H9 (cell line): ENCODE measurements around the gene ANP32A. TPM values are rescaled to one million over a fixed set of nuclear protein-coding genes. Genes with fewer than 3 reads are reported as not detected.

Experiments used
- DNase-seq: peaks from one replicate; pipeline ENCODE4 v3.0.0-alpha.2; 2017
- H2AFZ ChIP-seq: one replicate; pipeline ENCODE4 v1.6.1; 2013; ENCODE audit warnings: mild to moderate bottlenecking, low read length, control low read depth, moderate library complexity
- H2AK5ac ChIP-seq: 2 replicates; pipeline ENCODE4 v1.6.1; 2013; ENCODE audit warnings: low read length, control low read depth, mixed read lengths; ENCODE audit not compliant: insufficient read length
- H2BK120ac ChIP-seq: one replicate; pipeline ENCODE4 v1.6.1; 2013; ENCODE audit warnings: low read depth, mild to moderate bottlenecking, low read length, control low read depth, inconsistent platforms; ENCODE audit not compliant: poor library complexity, severe bottlenecking
- H2BK12ac ChIP-seq: 2 replicates; pipeline ENCODE4 v1.6.1; 2013; ENCODE audit warnings: low read length, control low read depth, mixed read lengths, low read depth; ENCODE audit not compliant: insufficient read length
- H2BK15ac ChIP-seq: 2 replicates; pipeline ENCODE4 v1.6.1; 2013; ENCODE audit warnings: low read depth, low read length, control low read depth
- H2BK20ac ChIP-seq: one replicate; pipeline ENCODE4 v1.6.1; 2013; ENCODE audit warnings: low read depth, mild to moderate bottlenecking, low read length, control low read depth, inconsistent platforms; ENCODE audit not compliant: poor library complexity, severe bottlenecking
- H2BK5ac ChIP-seq: 2 replicates; pipeline ENCODE4 v1.6.1; 2013; ENCODE audit warnings: low read length, control low read depth, mixed read lengths; ENCODE audit not compliant: insufficient read length
- H3K14ac ChIP-seq: 2 replicates; pipeline ENCODE4 v1.6.1; 2013; ENCODE audit warnings: low read length, control low read depth; ENCODE audit not compliant: insufficient read depth
- H3K18ac ChIP-seq: 2 replicates; pipeline ENCODE4 v1.6.1; 2013; ENCODE audit warnings: low read depth, mild to moderate bottlenecking, mixed read lengths, low read length, control low read depth; ENCODE audit not compliant: insufficient read length
- H3K23ac ChIP-seq: 2 replicates; pipeline ENCODE4 v1.6.1; 2013; ENCODE audit warnings: low read length, control low read depth, mixed read lengths, low read depth; ENCODE audit not compliant: insufficient read length
- H3K23me2 ChIP-seq: 2 replicates; pipeline ENCODE4 v1.6.1; 2013; ENCODE audit warnings: low read depth, mild to moderate bottlenecking, mixed read lengths, low read length, control low read depth; ENCODE audit not compliant: insufficient read length, poor library complexity, severe bottlenecking
- H3K27ac ChIP-seq: 2 replicates; pipeline ENCODE4 v1.5.1; 2013; ENCODE audit warnings: low read length, control low read depth, mixed read lengths, low read depth; ENCODE audit not compliant: insufficient read length
- H3K27me3 ChIP-seq: 2 replicates; pipeline ENCODE4 v1.6.1; 2013; ENCODE audit warnings: low read length, control low read depth, inconsistent platforms; ENCODE audit not compliant: insufficient read depth
- H3K4ac ChIP-seq: 2 replicates; pipeline ENCODE4 v1.6.1; 2013; ENCODE audit warnings: low read depth, mild to moderate bottlenecking, control low read depth, inconsistent platforms, low read length, moderate library complexity
- H3K4me1 ChIP-seq: 2 replicates; pipeline ENCODE4 v1.6.1; 2013; ENCODE audit warnings: low read length, control low read depth, inconsistent platforms; ENCODE audit not compliant: insufficient read depth
- H3K4me2 ChIP-seq: 2 replicates; pipeline ENCODE4 v1.6.1; 2013; ENCODE audit warnings: low read length, control low read depth, mixed read lengths; ENCODE audit not compliant: insufficient read length, insufficient read depth
- H3K56ac ChIP-seq: 2 replicates; pipeline ENCODE4 v1.6.1; 2013; ENCODE audit warnings: low read depth, mild to moderate bottlenecking, mixed read lengths, low read length, control low read depth; ENCODE audit not compliant: insufficient read length
- H3K79me1 ChIP-seq: 2 replicates; pipeline ENCODE4 v1.6.1; 2013; ENCODE audit warnings: low read depth, mild to moderate bottlenecking, moderate library complexity, low read length, control low read depth, inconsistent platforms; ENCODE audit not compliant: insufficient read depth, poor library complexity, severe bottlenecking
- H3K79me2 ChIP-seq: 2 replicates; pipeline ENCODE4 v1.6.1; 2013; ENCODE audit warnings: low read length, control low read depth, inconsistent platforms; ENCODE audit not compliant: insufficient read depth
- H3K9ac ChIP-seq: 2 replicates; pipeline ENCODE4 v1.6.1; 2013; ENCODE audit warnings: low read length, control low read depth, mixed read lengths; ENCODE audit not compliant: insufficient read length; ENCODE audit errors: extremely low read depth
- H3K9me3 ChIP-seq: one replicate; pipeline ENCODE4 v1.6.1; 2013; ENCODE audit warnings: low read depth, low read length, inconsistent platforms; ENCODE audit not compliant: control insufficient read depth
- H3T11ph ChIP-seq: one replicate; pipeline ENCODE4 v1.6.1; 2013; ENCODE audit warnings: mild to moderate bottlenecking, low read length, control low read depth, inconsistent platforms
- H4K20me1 ChIP-seq: one replicate; pipeline ENCODE4 v1.6.1; 2013; ENCODE audit not compliant: control insufficient read depth, insufficient read length, insufficient read depth
- H4K5ac ChIP-seq: 2 replicates; pipeline ENCODE4 v1.6.1; 2013; ENCODE audit warnings: low read depth, mild to moderate bottlenecking, mixed read lengths, low read length, control low read depth; ENCODE audit not compliant: insufficient read length
- H4K8ac ChIP-seq: replicated peaks from 2 replicates; pipeline ENCODE4 v1.6.1; 2013; ENCODE audit warnings: low read length, control low read depth, mixed read lengths, low read depth; ENCODE audit not compliant: insufficient read length
- H4K91ac ChIP-seq: 2 replicates; pipeline ENCODE4 v1.6.1; 2013; ENCODE audit warnings: low read depth, mild to moderate bottlenecking, moderate library complexity, mixed read lengths, low read length, control low read depth; ENCODE audit not compliant: insufficient read length
- H3K27ac Mint-ChIP-seq, 3 experiments: 2 replicates in 2 of 3; 3 replicates in 1 of 3; pipeline ENCODE4 v1.8.0; 2020 to 2021; ENCODE audit warnings: mixed read lengths in 3 of 3, mild to moderate bottlenecking in 1 of 3, moderate library complexity in 1 of 3
- H3K27me3 Mint-ChIP-seq: 2 replicates; pipeline ENCODE4 v1.8.0; 2021; ENCODE audit warnings: low read depth, mild to moderate bottlenecking, moderate library complexity, mixed read lengths
- H3K36me3 Mint-ChIP-seq, 3 experiments: 2 replicates in 2 of 3; 3 replicates in 1 of 3; pipeline ENCODE4 v1.8.0; 2020 to 2021; ENCODE audit warnings: low read depth in 3 of 3, mixed read lengths in 3 of 3; ENCODE audit not compliant: insufficient read depth in 1 of 3
- H3K4me1 Mint-ChIP-seq, 2 experiments: 2 replicates each; pipeline ENCODE4 v1.8.0; 2020; ENCODE audit warnings: mixed read lengths in 2 of 2
- H3K4me3 Mint-ChIP-seq, 2 experiments: 2 replicates in 1 of 2; 3 replicates in 1 of 2; pipeline ENCODE4 v1.8.0; 2020 to 2021; ENCODE audit warnings: mild to moderate bottlenecking in 2 of 2, mixed read lengths in 2 of 2, moderate library complexity in 1 of 2
- H3K9me3 Mint-ChIP-seq, 2 experiments: 2 replicates in 1 of 2; 3 replicates in 1 of 2; pipeline ENCODE4 v1.8.0; 2020; ENCODE audit warnings: mild to moderate bottlenecking in 2 of 2, mixed read lengths in 2 of 2, moderate library complexity in 1 of 2
- CTCF ChIP-seq: fragments of 200-600 bp; sonication (generic); conservative IDR thresholded peaks from 3 replicates; pipeline ENCODE4 v1.8.0; 2021; ENCODE audit warnings: antibody characterized with exemption, mild to moderate bottlenecking
- WGBS: extraction: QIAGEN DNeasy Blood & Tissue Kit; methylation state at CpG from one replicate; pipeline ENCODE4 v1.1.7; 2013; ENCODE audit warnings: missing lambda C conversion rate, low lambda C conversion rate, mixed read lengths; ENCODE audit not compliant: insufficient read length; ENCODE audit errors: extremely low coverage; 5-methylcytosine and 5-hydroxymethylcytosine counted together
- total RNA-seq: library from RNA; stranded (reverse); gene quantifications from 2 replicates; pipeline ENCODE4 v1.2.1, GENCODE V29; 2021

ANP32A gene
- total RNA-seq, 1 experiment from 2014 or later, result 318 TPM

- Histone ChIP-seq H3K9me3 (no peaks in the 10 kb centered on the region), H3K27ac (no peak overlapping the region), H3K4me1 (peaks cover 28% of the 10 kb centered on the region; the same call in 1 of the 2 replicates), H2BK15ac (no peak overlapping the region), H3K79me2 (peaks cover 10% of the 10 kb centered on the region; the same call in 1 of the 2 replicates), H2BK20ac (no peak overlapping the region), H3K4me2 (no peak overlapping the region), H2BK120ac (no peak overlapping the region), H2AFZ (no peak overlapping the region), H3T11ph (no peak overlapping the region), H2BK5ac (no peak overlapping the region), H2BK12ac (no peak overlapping the region), H3K23ac (no peak overlapping the region), H3K56ac (no peak overlapping the region), H3K4ac (no peak overlapping the region), H4K8ac (no peak overlapping the region), H3K23me2 (no peaks in the 10 kb centered on the region), H4K20me1 (no peaks in the 10 kb centered on the region), H4K5ac (no peak overlapping the region), H3K9ac (no peak overlapping the region), H3K18ac (no peak overlapping the region), H3K27me3 (no peaks in the 10 kb centered on the region), H3K14ac (no peak overlapping the region), H3K79me1 (peaks cover 7% of the 10 kb centered on the region), H2AK5ac (no peak overlapping the region), H4K91ac (no peak overlapping the region)
- Mint-ChIP-seq H3K27me3 (no peaks in the 10 kb centered on the region), H3K27ac (peak overlapping the region; percentile 55 to 86 (median 72); a peak in 2 of 7 replicates), H3K4me3 (no peak overlapping the region), H3K36me3 (peaks cover 21 to 71% (median 59%) of the 10 kb centered on the region in 3 experiments), H3K4me1 (peaks cover 63 to 76% of the 10 kb centered on the region in 2 experiments), H3K9me3 (0 out of 5 replicates have a peak, but pooled peaks cover 0 to 1% of the 10 kb centered on the region in 2 experiments)
- WGBS, result no CpG with 5 or more reads among the region's 8 CpGs
- no peak for TF ChIP-seq CTCF
- no peak for DNase-seq
Measured at GRCh38 chr15:68788264-68788624, 32.5 kb downstream of the ANP32A start.
